Kidney (tissue), 14 donors: Measurements from ENCODE around the gene NAXD. TPM values are rescaled to one million over a fixed set of nuclear protein-coding genes. Genes with fewer than 3 reads are reported as not detected.
A peak's percentile ranks its signal among the peaks of the same experiment; 100 is the strongest.

Source experiments
- DNase-seq, 5 donors: peaks; one replicate each; pipeline ENCODE4 v3.0.0-alpha.2; 2013 to 2020
- FAIRE-seq: peaks from 2 replicates; lab custom pipeline; 2012; peaks lifted over from hg19 to GRCh38; lab: Jason Lieb, UNC
- H3K27ac ChIP-seq, 2 donors: one replicate each; pipeline ENCODE4 v1.7.0; 2013; ENCODE audit warnings: low read depth in 2 of 2, low read length in 2 of 2, inconsistent platforms in 1 of 2
- H3K27me3 ChIP-seq: one replicate; pipeline ENCODE4 v1.7.1; 2013; ENCODE audit warnings: low read length, inconsistent platforms; ENCODE audit not compliant: control insufficient read depth, insufficient read depth
- H3K36me3 ChIP-seq, 3 donors: one replicate each; pipeline versions ENCODE4 v1.7.0 to v1.7.1; 2013; ENCODE audit warnings: low read length in 3 of 3, control low read depth in 1 of 3, inconsistent platforms in 1 of 3; ENCODE audit not compliant: insufficient read depth in 3 of 3, control insufficient read depth in 2 of 3
- H3K4me1 ChIP-seq, 3 donors: one replicate each; pipeline versions ENCODE4 v1.7.0 to v1.7.1; 2013; ENCODE audit warnings: low read length in 3 of 3, inconsistent platforms in 1 of 3, low read depth in 1 of 3; ENCODE audit not compliant: control insufficient read depth in 2 of 3, insufficient read depth in 2 of 3
- H3K4me3 ChIP-seq, 3 donors: one replicate each; pipeline versions ENCODE4 v1.7.0 to v1.8.1; 2013; ENCODE audit warnings: low read length in 3 of 3, control low read depth in 1 of 3, inconsistent platforms in 1 of 3
- H3K9ac ChIP-seq, 3 donors: one replicate each; pipeline versions ENCODE4 v1.7.0 to v1.7.1; 2013; ENCODE audit warnings: low read length in 3 of 3, control low read depth in 1 of 3, inconsistent platforms in 1 of 3
- H3K9me3 ChIP-seq, 3 donors: one replicate each; pipeline versions ENCODE4 v1.7.0 to v1.7.1; 2013; ENCODE audit warnings: low read length in 3 of 3, control low read depth in 1 of 3, inconsistent platforms in 1 of 3; ENCODE audit not compliant: control insufficient read depth in 2 of 3, insufficient read depth in 1 of 3
- intact Hi-C: fragments of 100-400 bp; cut with DNase I; formaldehyde crosslinking; loops from one replicate; pipeline ENCODE4 v1.11.1; 2022
- polyA plus RNA-seq: library from polyadenylated mRNA; stranded (reverse); fragments of 350-450 nt; fragmentation: Illumina TruSeq; extraction: RNeasy Lipid Tissue Mini Kit (QIAGEN cat#74804); gene quantifications from one replicate; pipeline ENCODE4 v1.2.3, GENCODE V29; 2014; ENCODE audit warnings: low read depth, low replicate concordance; ENCODE audit not compliant: insufficient read depth
- total RNA-seq: library from RNA; stranded (reverse); fragmentation: NEBNext Ultra II Directional; extraction: Animal tissue kit (Norgen Biotek cat#: 25700); gene quantifications from one replicate; pipeline ENCODE4 v1.2.1, GENCODE V29; 2021
- TF ChIP-seq, protein P1 (sequence below): IDR thresholded peaks from 3 replicates; pipeline ENCODE4 v1.5.1; 2012; ENCODE audit warnings: mild to moderate bottlenecking, moderate library complexity, borderline replicate concordance; ENCODE audit not compliant: insufficient read depth; ENCODE audit errors: extremely low read depth
- donor health status: control.
- donor health status: control.
- donor health status: control.
- donor health status: control.
- donor health status: control.
- donor health status: DM: yes; HTN: yes; CAD: no.
- donor health status: Normal renal cell carcinoma (clear cell type).

The NAXD gene
- total and polyA plus RNA-seq, 2 donors from 2014 or later, result 37.9 to 52.7 TPM

DNA sequence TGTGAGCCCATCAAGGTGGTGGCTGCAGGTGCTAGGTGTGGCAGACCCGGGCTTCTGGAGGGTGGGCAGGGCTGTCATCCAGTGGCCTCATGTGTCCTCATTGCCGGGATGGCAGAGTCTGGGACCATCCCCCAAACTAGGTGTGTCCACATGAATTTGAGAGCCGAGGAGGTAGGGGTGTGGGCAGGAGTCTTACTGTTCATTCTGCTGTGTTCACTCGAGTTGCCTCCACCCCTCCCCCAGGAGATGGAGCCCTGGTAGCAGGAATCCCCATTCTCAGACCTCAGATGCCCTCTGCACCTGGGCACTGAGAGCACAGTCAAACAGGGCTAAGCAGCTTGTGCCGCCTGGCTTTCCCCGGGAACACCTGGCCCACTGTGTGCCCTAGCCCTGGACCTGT is 22.4 kb downstream of the NAXD start:
- TF ChIP-seq, protein P1, sequence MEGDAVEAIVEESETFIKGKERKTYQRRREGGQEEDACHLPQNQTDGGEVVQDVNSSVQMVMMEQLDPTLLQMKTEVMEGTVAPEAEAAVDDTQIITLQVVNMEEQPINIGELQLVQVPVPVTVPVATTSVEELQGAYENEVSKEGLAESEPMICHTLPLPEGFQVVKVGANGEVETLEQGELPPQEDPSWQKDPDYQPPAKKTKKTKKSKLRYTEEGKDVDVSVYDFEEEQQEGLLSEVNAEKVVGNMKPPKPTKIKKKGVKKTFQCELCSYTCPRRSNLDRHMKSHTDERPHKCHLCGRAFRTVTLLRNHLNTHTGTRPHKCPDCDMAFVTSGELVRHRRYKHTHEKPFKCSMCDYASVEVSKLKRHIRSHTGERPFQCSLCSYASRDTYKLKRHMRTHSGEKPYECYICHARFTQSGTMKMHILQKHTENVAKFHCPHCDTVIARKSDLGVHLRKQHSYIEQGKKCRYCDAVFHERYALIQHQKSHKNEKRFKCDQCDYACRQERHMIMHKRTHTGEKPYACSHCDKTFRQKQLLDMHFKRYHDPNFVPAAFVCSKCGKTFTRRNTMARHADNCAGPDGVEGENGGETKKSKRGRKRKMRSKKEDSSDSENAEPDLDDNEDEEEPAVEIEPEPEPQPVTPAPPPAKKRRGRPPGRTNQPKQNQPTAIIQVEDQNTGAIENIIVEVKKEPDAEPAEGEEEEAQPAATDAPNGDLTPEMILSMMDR, result no peak
- H3K27me3 ChIP-seq, result no peaks in the 10 kb centered on the region
- no peaks in the 10 kb centered on the region for H3K9me3 ChIP-seq
- no peak overlapping the region for H3K4me3 ChIP-seq
- FAIRE-seq, result no peak
- no peak overlapping the region for H3K9ac ChIP-seq
- H3K27ac ChIP-seq, result no peak overlapping the region
- intact Hi-C loops, result no loop called here
- peaks cover 0 to 2% (median 0%) of the 10 kb centered on the region in 3 donors for H3K4me1 ChIP-seq
- DNase-seq, result peak in 2 of 5 donors; percentile 16 to 31
- peaks cover 13 to 62% (median 43%) of the 10 kb centered on the region in 3 donors for H3K36me3 ChIP-seq

DNA sequence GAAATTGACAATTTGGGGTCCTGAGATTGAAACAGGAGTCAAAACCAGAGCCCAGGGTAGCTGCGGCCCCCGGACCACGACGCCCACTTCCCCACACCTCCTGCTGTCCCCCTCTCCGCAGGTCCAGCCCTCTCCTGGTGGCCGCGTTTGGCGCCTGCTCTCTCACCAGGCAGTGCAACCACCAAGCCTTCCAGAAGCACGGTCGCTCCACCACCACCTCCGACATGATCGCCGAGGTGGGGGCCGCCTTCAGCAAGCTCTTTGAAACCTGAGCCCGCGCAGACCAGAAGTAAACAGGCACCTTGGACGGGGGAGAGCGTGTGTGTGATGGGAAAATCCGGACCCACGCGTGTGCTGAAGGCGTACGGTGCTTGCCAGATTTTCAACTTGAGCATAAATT is 22.9 kb downstream of the NAXD start:
- peaks cover 13 to 66% (median 43%) of the 10 kb centered on the region in 3 donors for H3K36me3 ChIP-seq
- no peak overlapping the region for H3K9ac ChIP-seq
- no peak overlapping the region for H3K27ac ChIP-seq
- FAIRE-seq (no peak), DNase-seq (peak in 2 of 5 donors; percentile 18 to 57)
- no peaks in the 10 kb centered on the region for H3K27me3 ChIP-seq
- TF ChIP-seq, protein P1, result no peak
- intact Hi-C loops, result no loop called here
- H3K4me1 ChIP-seq, result peaks cover 0 to 2% (median 0%) of the 10 kb centered on the region in 3 donors
- H3K9me3 ChIP-seq, result no peaks in the 10 kb centered on the region
- H3K4me3 ChIP-seq, result no peak overlapping the region

DNA sequence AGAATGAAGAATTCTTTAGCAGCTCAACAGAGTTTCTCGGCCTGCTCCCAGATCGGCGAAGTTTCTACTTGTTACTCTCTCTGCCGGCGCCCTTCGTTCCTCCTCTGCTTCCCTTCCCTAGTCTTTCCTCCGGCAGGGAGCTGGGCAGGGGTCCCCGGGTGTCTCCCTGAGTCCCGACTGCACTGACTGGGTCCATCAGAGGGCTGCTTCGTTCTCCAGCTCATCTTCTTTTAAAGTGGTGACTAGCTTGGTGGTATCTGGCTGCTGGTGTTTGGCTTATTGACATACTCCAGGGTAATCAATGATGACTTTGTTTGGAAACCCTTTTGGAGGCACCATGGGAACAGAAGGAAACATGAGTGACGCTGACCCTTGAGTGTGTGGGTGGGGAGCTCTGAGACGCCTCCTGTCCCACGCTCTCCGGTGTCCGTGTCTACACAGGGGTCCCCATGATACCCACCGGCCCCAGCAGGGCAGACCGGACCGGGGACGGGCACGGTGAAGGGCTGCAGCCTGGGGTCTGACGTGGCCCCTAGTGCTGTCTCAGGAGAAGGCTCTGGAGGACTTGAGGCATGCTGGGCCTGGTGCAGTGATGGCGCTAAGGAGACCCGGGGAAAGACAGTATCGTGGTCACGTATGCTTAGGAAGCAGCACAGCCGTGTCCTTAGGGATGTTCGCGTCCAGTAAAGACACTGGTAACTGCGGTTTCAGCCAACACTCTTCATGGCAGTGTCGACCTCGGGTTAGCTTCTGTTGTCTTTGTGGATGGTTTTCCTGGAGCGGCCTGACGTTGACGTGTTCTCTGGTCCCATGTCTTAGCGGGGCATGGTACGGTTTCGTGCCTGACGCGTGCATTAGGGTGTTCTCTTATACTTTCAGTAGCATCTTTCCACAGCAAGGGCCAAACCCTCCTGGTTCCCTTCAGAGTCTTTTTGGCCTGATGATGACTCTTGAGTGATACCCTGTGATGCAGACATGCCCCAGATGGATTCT is 23.8 kb downstream of the NAXD start:
- no peaks in the 10 kb centered on the region for H3K9me3 ChIP-seq
- H3K4me3 ChIP-seq, result no peak overlapping the region
- TF ChIP-seq, protein P1, result no peak
- H3K27ac ChIP-seq, result no peak overlapping the region
- no peak for DNase-seq
- no peak overlapping the region for H3K9ac ChIP-seq
- no peak for FAIRE-seq
- no peaks in the 10 kb centered on the region for H3K27me3 ChIP-seq
- peaks cover 0 to 2% (median 0%) of the 10 kb centered on the region in 3 donors for H3K4me1 ChIP-seq
- intact Hi-C loops, result no loop called here
- peaks cover 16 to 73% (median 47%) of the 10 kb centered on the region in 3 donors for H3K36me3 ChIP-seq
